Myocyte (in vitro differentiated cells): ENCODE data around the gene ELOB. TPM values are rescaled to one million over a fixed set of nuclear protein-coding genes. Genes with fewer than 3 reads are reported as not detected.
A peak's percentile ranks its signal among the peaks of the same experiment; 100 is the strongest.

Source experiments
- DNase-seq: peaks from one replicate; pipeline ENCODE4 v3.0.0-alpha.2; 2012; ENCODE audit warnings: low read depth
- polyA plus RNA-seq: library from polyadenylated mRNA; unstranded; fragments of >200 nt; gene quantifications from one replicate; pipeline ENCODE4 v1.2.1, GENCODE V29; 2012; ENCODE audit warnings: missing spikeins
- total RNA-seq: library from RNA; depleted of rRNA; stranded (reverse); fragments of >200 nt; gene quantifications from 2 replicates; pipeline ENCODE4 v1.2.3, GENCODE V29; 2014

The ELOB gene
- 235 and 770 TPM in 2 replicates for total RNA-seq
- polyA plus RNA-seq, result 478 TPM

DNA sequence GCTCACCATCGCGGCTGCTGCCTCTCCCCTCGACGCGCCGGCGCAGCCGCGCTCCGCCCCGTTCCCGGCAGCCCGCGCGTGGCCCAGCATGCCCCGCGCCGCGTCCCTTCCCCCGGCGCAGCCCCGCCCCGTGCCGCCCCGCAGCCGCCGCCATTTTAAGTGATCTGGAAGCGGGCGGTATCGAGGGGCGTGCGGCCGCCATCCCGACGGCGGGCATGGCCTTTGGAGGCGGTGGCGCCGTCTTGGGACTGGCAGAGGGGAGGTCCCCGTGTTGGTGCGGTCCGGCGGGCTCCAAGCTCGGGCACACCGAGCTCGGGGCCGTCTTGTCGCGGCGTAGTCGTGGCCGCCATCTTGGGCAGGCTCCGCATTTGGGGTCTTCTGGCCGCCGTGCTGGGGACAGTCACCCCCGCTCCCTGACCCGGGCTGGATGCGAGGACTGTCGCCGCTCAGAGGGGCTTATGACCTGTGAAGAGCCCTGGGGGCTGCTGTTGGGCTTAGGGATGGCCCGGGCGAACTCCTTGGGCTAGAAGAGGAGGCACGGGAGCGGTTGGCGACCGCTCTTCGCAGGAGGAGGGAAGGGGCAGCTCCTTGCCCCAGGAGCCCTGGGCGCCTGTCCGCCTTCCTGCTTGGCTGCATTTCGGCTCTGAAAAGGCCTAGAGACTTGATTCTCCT is at the start of gene ELOB:
TSS of gene ELOB (minus strand) at position 50 of the 672 bp plus-strand sequence. CDS start at position 9, 41 bp downstream.
- DNase-seq, result peak; percentile 86

DNA sequence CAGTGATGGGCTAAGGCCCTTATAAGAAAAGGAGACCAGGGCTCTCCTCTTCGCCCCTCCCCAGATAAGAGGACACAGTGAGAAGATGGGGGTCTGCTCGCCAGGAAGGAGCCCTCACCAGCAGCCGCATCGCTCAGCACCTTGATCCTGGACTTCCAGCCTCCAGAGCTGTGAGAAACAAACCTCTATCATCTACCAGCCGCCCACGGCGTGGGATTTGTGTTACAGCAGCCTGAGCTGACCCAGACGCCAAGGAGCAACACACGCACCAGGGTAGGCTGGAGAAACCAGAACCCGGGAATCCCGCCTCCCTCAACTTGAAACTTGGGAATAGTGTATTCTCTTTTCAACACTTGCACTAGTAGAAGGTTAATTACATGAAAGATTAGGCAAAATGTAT is 48.8 kb upstream of the ELOB start:
- DNase-seq, result no peak

DNA sequence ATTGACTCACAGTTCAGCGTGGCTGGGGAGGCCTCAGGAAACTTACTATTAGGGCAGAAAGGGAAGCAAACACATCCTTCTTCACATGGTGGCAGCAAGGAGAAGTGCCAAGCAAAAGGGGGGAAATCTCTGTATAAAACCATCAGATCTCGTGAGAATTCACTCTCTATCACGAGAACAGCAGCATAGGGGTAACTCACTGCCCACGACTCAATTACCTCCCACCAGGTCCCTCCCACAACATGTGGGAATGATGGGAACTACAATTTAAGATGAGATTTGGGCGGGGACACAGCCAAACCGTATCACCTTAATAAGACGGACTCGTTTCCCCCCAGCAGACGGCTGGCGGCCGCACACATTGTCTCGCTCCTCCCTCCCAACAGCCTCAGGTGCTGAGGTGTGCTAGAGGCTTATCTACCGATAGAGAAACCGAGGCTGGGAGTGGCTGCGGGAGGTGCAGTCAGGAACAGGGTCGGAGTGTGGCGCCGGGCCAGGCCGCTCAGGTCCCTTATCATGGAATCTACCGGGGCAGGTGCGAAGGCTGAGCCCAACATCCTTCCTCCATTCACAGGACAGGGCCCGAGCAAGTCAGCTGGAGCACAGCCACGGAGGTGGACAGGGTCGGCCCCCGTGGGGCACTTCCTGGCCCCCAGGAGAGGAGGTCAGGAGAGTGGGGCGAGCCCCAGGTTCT is 48.1 kb upstream of the ELOB start:
- DNase-seq, result no peak

DNA sequence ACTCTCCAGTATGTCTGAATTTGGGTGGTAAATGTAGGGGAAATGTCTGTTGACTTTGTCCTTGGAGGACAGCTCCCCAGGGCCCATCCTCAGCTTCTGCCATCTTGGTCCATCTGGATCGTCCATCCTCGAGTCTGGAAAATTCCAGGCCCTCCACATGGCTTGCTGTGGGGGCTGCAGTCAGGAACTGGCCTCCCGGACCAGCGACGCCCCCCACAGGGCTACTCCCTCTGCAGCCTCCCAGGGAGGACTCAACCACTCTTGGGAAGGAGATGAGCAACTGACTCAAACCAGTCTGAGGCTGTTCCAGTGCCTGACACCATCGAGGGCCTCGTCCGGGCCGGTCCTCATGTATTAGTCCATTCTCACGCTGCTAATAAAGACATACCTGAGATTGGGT is 47.5 kb upstream of the ELOB start:
- no peak for DNase-seq

DNA sequence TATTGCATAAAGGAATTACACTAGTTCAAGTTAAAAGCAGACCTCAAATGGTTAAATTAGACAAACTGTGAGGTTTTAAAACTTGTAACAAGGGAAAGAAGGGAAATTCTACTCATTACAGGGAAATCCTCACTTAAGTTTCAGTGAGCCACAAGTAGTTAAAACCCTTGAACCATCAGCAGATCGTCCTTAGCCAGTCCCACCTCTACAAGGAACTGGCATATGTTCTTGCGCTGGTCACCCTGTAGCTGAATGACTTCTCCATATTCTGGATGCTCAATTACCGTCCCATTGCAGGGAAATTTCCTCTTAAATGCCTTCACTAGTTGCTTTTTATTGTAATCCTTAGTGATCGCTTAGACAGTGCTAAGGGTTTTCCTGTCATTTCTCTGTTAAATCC is 45.4 kb upstream of the ELOB start:
- no peak for DNase-seq

DNA sequence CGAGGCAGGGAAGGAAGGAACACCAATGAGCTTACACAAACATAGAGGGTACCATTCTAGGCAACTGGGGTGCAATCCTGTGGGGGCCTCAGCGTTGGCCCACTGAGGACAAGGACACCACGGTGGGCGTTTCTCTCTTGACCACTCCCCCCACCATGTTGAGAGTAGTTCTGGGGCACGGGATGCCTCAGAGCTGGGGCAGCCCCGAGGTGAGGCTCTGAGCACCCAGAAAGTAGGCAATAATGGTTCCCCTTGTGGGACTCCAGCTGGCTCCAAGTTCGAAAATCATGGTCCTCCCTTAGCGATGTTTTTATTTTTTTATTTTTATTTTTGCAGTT is 45.0 kb upstream of the ELOB start:
- DNase-seq, result no peak

DNA sequence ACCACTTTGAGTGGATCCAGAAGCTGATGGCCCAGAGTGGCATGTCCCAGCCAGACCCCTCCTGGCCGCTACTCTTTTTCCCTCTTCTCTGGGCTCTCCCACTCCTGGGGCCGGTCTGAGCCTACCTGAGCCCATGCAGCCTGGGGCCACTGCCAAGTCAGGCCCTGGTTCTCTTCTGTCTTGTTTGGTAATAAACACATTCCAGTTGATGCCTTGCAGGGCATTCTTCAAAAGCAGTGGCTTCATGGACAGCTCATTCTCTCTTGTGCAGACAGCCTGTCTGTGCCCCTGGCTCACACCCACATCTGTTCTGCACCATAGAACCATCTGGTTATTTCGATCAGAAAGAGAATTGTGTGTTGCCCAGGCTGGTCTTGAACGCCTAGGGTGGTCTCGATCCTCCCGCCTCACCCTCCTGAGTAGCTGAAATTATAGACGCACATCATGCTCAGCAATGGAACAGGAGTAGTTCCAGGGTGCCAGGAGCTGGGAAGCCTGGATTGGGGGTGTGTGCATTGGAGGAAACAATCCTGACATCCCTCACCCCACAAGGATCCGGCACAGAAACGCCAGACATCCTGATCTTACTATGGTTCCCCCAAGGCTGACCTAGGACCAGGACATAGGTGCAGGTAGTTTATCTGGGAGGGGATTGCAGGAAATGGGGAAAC is 44.5 kb upstream of the ELOB start:
- no peak for DNase-seq

DNA sequence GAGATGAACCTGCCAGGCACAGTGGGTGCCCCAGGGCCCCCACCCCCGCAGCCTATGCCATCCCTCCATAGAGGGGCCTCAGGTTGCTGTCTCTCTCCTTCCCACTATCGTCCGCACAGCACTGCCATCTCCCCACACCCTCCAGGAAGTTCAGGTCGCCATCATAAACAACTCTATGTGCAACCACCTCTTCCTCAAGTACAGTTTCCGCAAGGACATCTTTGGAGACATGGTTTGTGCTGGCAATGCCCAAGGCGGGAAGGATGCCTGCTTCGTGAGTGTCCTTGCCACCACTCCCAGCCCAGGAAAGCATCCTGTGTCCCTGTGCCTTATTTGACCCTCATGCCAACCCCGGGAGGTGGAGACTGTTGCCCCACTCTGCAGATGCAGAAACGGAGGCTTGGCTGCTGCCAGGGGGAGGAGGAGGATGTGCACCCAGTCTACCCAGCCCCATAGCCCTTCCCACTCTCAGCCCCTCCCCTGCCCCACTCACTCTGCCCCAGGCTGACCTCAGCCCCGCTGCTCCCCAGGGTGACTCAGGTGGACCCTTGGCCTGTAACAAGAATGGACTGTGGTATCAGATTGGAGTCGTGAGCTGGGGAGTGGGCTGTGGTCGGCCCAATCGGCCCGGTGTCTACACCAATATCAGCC is 43.9 kb upstream of the ELOB start:
- no peak for DNase-seq

DNA sequence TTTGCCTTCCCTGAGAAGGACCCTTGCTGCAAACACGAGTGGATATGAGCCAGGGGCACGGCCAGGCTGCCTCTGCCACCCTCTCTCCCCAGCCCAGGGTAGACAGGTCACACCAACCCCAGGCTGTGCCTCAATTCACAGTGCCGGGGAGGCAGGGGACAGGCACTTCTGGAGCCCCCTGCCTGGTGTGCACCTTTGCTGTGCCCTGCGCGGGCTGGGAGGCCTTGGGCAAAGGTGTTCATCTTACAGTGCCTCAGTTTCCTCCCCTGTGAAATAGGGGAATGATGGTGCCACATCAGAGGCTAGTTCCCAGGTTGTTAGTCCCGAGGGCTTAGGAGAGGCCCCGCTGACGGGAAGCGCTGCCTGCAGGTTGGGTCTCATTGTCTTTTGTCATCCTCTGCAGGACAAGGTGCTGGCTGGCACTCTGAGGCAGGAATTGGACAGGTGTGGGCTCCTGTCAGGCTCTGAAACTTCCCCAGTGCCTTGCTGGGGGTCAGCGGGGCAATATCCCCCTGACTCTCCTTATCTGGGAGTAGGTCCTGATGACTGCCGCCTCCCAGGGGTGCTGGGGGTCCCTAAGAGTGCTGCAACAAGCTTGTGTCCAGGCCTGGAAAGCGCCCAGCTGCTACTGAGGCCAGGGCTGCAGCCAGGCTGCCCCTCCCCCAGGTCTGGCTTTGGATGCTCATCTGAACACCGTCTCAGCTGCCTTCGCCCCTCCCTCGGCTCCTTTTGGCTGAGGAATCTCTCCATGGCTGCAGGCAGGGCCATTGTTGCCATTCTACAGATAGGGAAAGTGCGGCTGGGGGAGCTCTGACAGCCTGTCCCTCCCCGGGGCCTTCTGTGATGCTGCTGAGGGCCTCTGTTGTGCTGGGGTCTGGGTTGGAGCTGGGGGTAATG is 43.1 kb upstream of the ELOB start:
- DNase-seq, result no peak

DNA sequence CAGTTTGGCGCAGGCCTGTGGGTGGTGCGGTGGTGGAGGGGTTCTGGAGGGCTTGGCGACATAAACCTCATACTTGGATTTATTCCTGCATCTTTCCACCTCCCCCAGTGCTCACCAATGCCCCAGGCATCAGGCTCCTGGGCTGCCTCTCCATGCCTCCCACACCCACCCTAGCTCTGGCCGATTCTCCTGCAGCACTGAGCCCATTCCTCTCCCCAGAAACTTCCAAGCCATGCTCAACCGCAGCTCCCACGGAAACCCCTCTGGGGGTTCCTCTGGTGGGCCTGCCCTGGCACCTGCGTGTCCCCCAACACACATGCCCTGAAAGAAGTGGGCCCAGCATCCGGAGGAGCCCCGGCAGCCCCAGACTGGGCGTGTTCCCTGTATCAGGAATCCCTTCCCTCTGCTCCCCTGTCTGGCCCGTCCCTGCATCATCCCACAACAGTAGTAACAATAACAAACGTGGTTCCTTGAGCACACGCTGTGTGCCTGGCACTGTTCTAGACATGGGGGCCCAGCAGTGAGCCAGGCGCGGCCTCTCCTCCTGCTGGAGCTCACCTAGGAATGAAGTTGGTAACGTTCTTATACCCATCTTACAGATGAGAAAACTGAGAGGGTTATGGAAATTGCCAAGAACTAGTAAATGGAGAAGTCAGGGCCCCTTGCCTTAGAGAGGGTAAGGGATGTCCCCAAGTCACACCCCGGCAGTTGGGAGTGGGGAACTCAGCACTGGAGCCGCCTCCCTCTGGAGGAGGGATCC is 42.3 kb upstream of the ELOB start:
- no peak for DNase-seq

DNA sequence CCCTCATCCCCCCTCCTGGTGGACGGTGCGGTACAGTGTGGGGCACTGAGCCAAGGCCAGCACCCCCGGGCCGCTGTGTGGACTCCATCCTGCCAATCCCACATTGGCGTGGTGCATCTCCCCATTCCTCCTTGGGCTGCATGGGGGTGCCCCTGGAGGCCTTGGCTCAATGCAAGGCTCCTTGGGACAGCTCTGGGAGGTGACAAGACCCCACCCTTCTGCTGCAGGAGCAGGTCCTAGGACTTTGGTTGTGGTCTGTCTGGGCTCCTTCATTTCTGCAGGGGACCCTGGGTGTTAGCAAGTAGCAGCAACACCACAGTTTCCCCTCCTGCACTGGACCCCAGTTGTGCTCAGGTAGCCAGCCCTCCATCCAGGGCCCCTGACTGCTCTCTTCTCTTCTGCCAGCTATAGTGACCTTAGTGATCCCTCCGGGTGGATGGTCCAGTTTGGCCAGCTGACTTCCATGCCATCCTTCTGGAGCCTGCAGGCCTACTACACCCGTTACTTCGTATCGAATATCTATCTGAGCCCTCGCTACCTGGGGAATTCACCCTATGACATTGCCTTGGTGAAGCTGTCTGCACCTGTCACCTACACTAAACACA is 41.3 kb upstream of the ELOB start:
- DNase-seq, result no peak

DNA sequence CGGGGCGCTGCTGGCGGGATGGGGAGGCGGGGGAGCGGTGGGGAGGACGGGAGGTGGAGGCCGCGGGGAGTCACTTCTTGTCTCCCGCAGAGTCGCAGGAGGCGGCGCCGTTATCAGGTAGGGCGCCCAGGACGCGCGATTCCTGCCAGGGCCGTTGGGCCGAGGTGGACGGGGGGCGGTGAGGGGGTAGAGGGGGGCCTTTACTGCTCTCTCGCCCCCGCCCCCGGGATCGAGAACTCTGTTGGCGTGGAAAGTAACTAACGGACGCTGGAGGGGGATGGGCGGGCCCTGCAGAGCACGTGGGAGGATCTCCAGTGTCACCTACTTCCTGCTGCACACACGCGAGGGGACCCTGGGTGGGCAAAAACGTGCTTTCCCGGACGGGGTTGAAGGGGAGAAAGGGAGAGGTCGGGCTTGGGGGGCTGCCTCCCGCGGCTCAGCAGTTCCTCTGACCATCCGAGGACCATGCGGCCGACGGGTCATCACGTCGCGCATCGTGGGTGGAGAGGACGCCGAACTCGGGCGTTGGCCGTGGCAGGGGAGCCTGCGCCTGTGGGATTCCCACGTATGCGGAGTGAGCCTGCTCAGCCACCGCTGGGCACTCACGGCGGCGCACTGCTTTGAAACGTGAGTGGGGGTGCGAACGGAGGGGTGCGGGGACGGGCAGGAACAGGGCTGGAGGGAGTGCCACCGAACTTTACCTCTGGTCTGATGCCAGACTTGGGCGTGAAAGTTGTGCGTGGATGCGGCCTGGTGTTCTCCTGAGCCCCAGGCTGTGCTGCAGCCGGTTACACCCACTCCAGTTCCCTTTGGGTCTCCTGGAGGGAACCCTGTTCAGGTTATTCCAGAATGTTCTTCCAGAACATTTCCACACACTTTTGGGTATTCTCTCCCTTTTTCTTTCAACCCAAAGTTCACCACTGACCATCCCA is 40.5 kb upstream of the ELOB start:
- no peak for DNase-seq

DNA sequence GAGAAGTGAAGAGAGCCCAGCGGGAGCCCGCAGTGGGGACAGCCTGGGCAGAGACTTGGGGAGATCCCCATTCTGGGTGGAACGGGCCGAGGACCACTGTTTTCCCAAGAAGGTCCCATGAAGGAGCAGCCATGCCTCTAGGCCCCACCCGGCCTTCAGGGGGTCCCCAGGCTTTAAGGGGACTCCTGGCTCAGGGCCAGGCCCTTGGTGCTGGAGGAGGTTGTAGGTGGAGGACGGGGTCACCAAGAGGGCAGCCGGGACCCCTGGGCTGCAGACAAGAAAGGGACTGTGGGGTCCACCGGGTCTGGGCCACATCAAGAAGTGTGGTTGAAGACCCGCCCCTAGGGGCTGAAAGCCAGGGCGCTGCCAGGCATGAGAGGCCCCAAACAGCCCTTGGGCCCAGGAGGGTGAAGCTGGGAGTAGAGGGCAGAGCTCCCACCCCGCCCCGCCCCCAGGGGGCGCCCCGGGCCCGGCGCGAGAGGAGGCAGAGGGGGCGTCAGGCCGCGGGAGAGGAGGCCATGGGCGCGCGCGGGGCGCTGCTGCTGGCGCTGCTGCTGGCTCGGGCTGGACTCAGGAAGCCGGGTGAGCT is 39.8 kb upstream of the ELOB start, which contains the start of gene PRSS21:
TSS of gene PRSS21 (plus strand) at position 487 of the 589 bp plus-strand sequence. CDS start at position 519, 32 bp downstream.
- no peak for DNase-seq

DNA sequence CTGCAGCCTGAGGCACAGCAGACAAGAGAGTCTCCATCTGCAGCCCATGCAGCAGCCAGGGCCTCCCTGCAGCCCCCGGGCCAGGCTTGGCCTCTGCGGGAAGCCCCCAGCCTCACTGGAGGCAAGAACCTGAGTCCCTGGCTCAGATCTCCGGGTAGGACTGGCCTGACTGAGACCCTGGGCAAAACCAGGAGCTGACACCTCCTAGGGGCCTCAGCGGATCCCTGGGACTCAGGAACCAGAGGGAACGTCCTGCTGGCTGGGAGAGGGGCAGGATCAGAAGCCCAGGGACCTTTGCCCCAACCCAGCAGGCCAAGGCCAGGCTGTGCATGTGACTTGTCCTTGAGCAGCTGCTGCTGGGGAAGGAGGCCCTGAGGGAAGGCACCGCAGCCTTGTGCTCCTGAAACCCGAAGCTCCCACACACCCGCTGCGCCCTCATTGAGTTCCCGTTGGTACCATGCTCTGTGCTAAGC is 38.3 kb upstream of the ELOB start:
- peak; percentile 42 for DNase-seq

DNA sequence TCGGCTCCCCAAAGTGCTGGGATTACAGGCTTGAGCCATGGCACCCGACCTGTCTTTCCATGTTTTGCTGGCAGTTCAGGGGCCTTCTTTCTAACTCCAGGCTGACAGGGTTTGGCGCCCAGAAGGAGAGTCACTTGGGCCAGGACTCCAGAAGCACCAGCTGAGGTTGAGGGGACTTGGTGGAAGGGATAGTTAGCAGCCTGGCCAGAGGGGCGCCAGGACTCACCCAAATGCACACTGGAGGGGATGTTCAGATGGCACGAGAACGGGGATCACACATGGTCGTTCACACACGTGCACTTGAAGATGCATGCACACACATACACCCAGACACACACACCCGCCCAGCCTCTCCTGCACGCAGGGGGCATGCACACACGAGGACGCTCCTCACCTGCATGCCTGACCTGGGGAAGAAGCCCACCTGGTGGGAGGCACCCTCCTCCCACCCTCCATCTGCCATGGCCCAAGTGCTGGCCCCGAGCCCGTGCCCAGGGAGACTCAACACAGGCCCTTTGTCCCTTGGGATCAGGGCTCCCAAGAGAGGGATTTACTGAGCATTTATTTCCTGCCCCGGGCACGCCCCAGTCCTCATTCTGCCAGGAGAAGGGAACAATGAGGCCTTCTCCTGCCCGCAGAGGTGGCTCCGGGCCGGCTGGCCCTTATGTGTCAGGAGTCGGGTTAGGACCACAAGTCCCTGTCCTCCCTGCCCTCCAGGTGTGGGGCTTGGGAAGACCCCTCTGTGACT is 37.6 kb upstream of the ELOB start:
- no peak for DNase-seq

DNA sequence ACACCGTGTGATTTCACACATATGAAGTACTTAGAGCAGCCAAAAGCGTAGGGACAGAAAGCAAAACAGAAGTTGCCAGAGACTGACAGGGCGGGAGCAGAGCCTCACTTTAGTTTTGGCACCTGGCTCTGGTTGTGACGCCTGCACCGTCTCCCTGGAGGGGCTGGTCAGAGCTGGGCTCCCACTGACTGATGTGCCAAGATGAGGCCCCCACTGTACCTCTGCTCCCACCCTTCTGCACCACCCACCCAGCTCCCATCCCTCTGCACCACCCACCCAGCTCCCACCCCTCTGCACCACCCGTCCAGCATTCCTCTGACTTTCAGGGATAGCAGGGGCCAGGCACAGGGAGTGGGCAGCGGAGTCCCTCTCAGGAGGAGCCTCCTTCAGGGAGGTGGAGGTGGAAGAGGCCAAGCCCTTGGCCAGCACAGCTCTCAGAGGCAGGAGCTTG is 36.7 kb upstream of the ELOB start:
- no peak for DNase-seq
